ENCODE data around the gene CNTNAP2. TPM values are rescaled to one million over a fixed set of nuclear protein-coding genes. Genes with fewer than 3 reads are reported as not detected.

The CNTNAP2 gene
- total RNA-seq, 2 donors from 2014 or later, result 171 to 228 TPM

DNA sequence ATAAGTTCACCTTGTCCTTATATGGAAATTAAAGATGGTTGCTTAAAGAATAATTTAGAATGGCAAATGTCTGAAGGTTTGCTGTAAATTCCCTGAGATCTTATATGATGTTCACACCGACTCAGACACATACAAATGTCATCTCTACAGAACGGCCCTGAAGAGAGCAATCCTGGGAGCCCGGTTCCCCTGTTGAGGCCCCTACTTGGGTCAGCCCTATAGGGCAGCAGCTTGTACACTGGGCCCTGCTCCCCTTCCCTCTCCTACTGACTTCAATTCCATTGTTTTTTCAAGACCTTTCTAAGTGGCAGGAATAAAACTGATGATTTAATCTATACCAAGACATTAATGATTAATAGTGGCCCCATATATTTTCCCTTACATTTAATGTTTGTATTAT lies 1660.7 kb downstream of the CNTNAP2 start:
- 85 to 86% methylated on average over 3 of the region's 3 CpGs for WGBS, 2 experiments (ENCODE audit: insufficient coverage in 1 of 2, insufficient read length in 1 of 2)
- no peaks in the 10 kb centered on the region for H3K36me3 ChIP-seq (ENCODE audit: control insufficient read depth, insufficient read depth, low read length)
- no peak overlapping the region for H3K4me3 ChIP-seq (ENCODE audit: low read length)
- Mint-ChIP-seq H3K36me3 (ENCODE audit: low read depth) (no peaks in the 10 kb centered on the region), H3K9me3 (no peaks in the 10 kb centered on the region), H3K4me3 (no peak overlapping the region), H3K27ac (no peak overlapping the region), H3K27me3 (ENCODE audit: insufficient read depth) (no peaks in the 10 kb centered on the region), H3K4me1 (no peaks in the 10 kb centered on the region)
- H3K27me3 ChIP-seq (ENCODE audit: control insufficient read depth, insufficient read depth, low read length, poor library complexity, severe bottlenecking), result no peaks in the 10 kb centered on the region
- H3K4me1 ChIP-seq (ENCODE audit: control insufficient read depth, insufficient read depth, low read length), result no peaks in the 10 kb centered on the region
- DNase-seq, result no peak
- peaks cover 4% of the 10 kb centered on the region for H3K9me3 ChIP-seq (ENCODE audit: control insufficient read depth, low read length)
- no peak overlapping the region for H3K9ac ChIP-seq (ENCODE audit: extremely low read depth, low read length, poor library complexity, severe bottlenecking)
- TF ChIP-seq, protein P1, sequence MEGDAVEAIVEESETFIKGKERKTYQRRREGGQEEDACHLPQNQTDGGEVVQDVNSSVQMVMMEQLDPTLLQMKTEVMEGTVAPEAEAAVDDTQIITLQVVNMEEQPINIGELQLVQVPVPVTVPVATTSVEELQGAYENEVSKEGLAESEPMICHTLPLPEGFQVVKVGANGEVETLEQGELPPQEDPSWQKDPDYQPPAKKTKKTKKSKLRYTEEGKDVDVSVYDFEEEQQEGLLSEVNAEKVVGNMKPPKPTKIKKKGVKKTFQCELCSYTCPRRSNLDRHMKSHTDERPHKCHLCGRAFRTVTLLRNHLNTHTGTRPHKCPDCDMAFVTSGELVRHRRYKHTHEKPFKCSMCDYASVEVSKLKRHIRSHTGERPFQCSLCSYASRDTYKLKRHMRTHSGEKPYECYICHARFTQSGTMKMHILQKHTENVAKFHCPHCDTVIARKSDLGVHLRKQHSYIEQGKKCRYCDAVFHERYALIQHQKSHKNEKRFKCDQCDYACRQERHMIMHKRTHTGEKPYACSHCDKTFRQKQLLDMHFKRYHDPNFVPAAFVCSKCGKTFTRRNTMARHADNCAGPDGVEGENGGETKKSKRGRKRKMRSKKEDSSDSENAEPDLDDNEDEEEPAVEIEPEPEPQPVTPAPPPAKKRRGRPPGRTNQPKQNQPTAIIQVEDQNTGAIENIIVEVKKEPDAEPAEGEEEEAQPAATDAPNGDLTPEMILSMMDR (conservative IDR thresholded peaks at IDR 0.05), result no peak
- no peak overlapping the region for H3K27ac ChIP-seq (ENCODE audit: low read depth, low read length)

DNA sequence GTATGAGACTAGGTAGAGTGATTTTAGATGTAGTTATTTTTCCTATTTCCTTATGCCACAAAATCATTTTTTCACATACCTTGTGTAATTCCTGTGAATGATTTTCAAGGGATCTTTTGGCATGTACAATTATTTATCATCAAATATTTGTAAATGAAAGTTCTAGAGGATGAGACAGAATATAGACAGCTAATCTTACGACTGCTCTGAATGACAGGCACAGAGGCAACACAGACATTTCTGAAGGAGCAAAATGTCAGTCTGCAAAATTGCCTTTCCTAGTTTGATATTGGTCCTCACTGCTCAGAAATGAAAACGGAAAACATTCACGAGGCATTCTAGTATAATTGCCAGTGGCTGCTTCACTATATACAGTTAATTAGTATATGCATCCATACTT lies 1663.3 kb downstream of the CNTNAP2 start:
- WGBS, 2 experiments (ENCODE audit: insufficient coverage in 1 of 2, insufficient read length in 1 of 2), result 91 to 100% methylated on average over 1 to 3 of the region's 3 CpGs
- no peaks in the 10 kb centered on the region for H3K9me3 Mint-ChIP-seq

DNA sequence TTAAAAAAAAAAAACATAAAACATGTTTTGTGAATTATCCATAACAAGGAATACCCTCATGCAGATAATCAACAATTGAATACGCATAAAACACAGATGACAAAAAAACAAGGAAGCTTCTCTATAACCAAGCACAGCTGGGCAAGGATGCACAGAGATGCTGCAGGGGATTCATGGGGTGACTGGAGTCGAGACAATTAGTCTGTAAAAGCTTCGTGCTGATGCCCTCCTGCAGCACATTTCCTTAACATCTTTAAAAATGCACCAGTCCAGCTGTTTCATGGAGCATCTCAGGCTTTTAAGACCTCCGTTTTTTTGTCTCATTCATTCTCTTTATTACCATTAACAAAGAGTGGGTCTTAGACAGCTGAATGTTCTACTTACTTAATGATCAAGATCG lies 1680.0 kb downstream of the CNTNAP2 start:
- no peak overlapping the region for H3K27ac ChIP-seq (ENCODE audit: low read depth, low read length)
- H3K36me3 ChIP-seq (ENCODE audit: control insufficient read depth, insufficient read depth, low read length), result no peaks in the 10 kb centered on the region
- TF ChIP-seq, protein P1 (conservative IDR thresholded peaks at IDR 0.05), result no peak
- no peak overlapping the region for H3K4me3 ChIP-seq (ENCODE audit: low read length)
- H3K9me3 ChIP-seq (ENCODE audit: control insufficient read depth, low read length), result no peaks in the 10 kb centered on the region
- 89 to 90% methylated on average over 3 to 5 of the region's 5 CpGs for WGBS, 2 experiments (ENCODE audit: insufficient coverage in 1 of 2, insufficient read length in 1 of 2)
- Mint-ChIP-seq H3K27me3 (ENCODE audit: insufficient read depth) (no peaks in the 10 kb centered on the region), H3K9me3 (peaks cover 5% of the 10 kb centered on the region), H3K4me1 (no peaks in the 10 kb centered on the region), H3K4me3 (no peak overlapping the region), H3K36me3 (ENCODE audit: low read depth) (no peaks in the 10 kb centered on the region), H3K27ac (no peak overlapping the region)
- H3K4me1 ChIP-seq (ENCODE audit: control insufficient read depth, insufficient read depth, low read length), result no peaks in the 10 kb centered on the region
- H3K9ac ChIP-seq (ENCODE audit: extremely low read depth, low read length, poor library complexity, severe bottlenecking), result no peak overlapping the region
- no peak for DNase-seq
- no peaks in the 10 kb centered on the region for H3K27me3 ChIP-seq (ENCODE audit: control insufficient read depth, insufficient read depth, low read length, poor library complexity, severe bottlenecking)

More for the DNA sequence above, 1663.3 kb downstream of the CNTNAP2 start:
- no peak overlapping the region for H3K27ac Mint-ChIP-seq
- no peaks in the 10 kb centered on the region for H3K9me3 ChIP-seq (ENCODE audit: control insufficient read depth, low read length)
- no peaks in the 10 kb centered on the region for H3K4me1 Mint-ChIP-seq
- no peaks in the 10 kb centered on the region for H3K4me1 ChIP-seq (ENCODE audit: control insufficient read depth, insufficient read depth, low read length)
- H3K36me3 Mint-ChIP-seq (ENCODE audit: low read depth), result no peaks in the 10 kb centered on the region
- H3K4me3 ChIP-seq (ENCODE audit: low read length), result no peak overlapping the region
- H3K27me3 Mint-ChIP-seq (ENCODE audit: insufficient read depth), result no peaks in the 10 kb centered on the region
- no peaks in the 10 kb centered on the region for H3K36me3 ChIP-seq (ENCODE audit: control insufficient read depth, insufficient read depth, low read length)
- no peak for DNase-seq
- no peak overlapping the region for H3K4me3 Mint-ChIP-seq
- no peak overlapping the region for H3K27ac ChIP-seq (ENCODE audit: low read depth, low read length)
- no peak overlapping the region for H3K9ac ChIP-seq (ENCODE audit: extremely low read depth, low read length, poor library complexity, severe bottlenecking)
- no peaks in the 10 kb centered on the region for H3K27me3 ChIP-seq (ENCODE audit: control insufficient read depth, insufficient read depth, low read length, poor library complexity, severe bottlenecking)
- TF ChIP-seq, protein P1 (conservative IDR thresholded peaks at IDR 0.05), result no peak
